Measurements from ENCODE around the gene CHRM1.
"Not testable (repeated sequence)": the region's sequence is repeated elsewhere in the genome, so short reads cannot be mapped to it uniquely, and the experiment has no call there.

CHRM1 gene

DNA sequence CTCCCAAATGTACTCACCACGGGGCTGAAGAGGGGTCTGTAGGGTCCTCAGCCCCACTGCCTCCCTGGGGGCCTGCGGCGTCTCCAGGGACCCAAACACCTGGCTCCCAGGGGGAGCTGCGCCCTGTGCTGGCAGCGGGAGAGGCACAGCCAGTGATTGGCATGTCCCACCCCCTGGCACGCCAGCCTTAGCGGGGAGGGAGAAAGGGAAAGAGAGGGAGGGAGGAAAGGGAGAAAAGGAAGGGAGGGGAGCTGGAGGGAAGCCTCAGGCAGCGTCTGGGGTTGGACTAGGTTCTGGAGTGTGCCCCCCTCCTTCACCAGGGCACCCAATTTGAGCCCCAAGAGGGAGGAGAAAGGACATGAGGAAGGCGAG is at the start of gene CHRM1:
CHRM1 (minus strand) TSS at position 163 of the 372 bp plus-strand sequence. CDS start 10,263 bp downstream, outside the sequence.
- DNase-seq (ENCODE audit: low read depth in 3 of 3) = no peak

- DNase-seq (ENCODE audit: low read depth in 3 of 3) = no peak
Observed at GRCh38 chr11:62965574-62965973, 44.4 kb upstream of the CHRM1 start.

GRCh38 chr11:62962391-62962790 is 41.2 kb upstream of the CHRM1 start:
- DNase-seq (ENCODE audit: low read depth in 3 of 3) = no peak

DNA sequence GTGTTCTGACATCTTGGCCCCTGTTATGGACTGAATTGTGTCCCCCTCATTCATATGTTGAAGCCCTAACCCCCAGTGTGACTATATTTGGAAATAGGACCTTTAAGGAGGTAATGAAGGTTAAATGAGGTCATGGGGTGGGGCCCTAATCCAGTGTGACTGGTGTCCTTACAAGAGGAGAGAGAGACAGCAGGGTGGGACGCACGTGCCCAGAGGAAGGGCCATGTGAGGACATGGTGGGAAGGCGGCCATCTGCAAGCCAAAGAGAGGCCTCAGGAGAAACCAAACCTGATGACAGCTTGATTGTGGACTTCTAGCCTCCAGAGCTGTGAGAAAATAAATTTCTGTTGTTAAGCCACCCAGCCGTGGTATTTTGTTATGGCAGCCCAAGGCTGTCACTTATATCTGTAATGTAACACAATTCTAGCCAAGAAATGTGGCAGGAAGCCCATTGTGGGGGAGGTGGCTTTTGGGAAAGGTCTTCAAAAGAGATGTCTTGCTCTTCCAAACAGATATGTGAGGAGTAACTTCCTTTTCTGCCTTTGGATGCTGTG is 39.9 kb upstream of the CHRM1 start:
- DNase-seq (ENCODE audit: low read depth in 3 of 3) = no peak

GRCh38 chr11:62959422-62959980 is 38.3 kb upstream of the CHRM1 start:
- no peak for DNase-seq (ENCODE audit: low read depth in 3 of 3)

DNA sequence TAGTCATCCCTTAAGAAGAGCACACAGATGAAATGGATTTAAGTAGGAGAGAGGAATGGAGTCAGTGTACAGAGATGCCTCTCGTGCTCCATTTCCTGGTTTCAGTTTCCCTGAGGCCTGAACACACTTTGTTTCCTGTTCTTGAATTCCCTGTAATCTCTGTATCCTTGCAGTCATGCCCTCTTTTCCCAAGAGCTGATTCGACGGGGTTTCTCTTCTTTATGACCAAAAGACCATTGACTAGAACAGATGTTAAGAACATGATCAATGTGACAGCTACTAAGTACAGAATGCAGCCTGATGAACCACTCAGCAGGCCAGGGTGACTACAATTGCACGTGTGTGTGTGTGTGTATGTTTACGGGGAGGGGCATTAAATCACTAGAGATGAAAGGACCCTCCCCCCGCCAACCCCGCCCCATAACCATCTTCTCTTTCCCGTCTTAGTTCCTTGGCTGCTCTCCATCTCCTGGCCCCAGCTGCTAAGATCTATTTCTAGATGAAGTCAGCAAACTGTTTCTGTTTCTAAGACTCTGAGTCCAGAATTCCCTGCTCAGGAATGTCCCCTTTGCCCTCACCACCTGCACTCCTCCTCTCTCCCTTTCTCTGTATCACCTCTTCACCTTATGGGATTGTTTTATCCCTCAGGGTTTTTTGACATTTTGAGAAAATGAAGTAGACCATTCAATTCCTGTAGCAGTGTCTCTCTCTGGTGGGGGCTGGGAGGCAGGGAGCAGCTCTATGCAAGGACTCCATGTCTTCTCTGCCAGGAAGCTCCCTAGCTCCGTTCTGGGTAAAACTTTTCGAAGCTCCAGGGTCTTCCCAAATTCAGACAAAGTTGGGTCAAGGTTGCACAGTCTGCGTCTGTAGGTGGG is 37.6 kb upstream of the CHRM1 start:
- no peak for DNase-seq (ENCODE audit: low read depth in 3 of 3)

- no peak for DNase-seq (ENCODE audit: low read depth in 3 of 3)
Observed at GRCh38 chr11:62957147-62957546, 36.0 kb upstream of the CHRM1 start.

- no peak for DNase-seq (ENCODE audit: low read depth in 3 of 3)
Observed at GRCh38 chr11:62954478-62954877, 33.3 kb upstream of the CHRM1 start.

GRCh38 chr11:62953811-62954210 is 32.6 kb upstream of the CHRM1 start:
- DNase-seq (ENCODE audit: low read depth in 3 of 3) = no peak

DNA sequence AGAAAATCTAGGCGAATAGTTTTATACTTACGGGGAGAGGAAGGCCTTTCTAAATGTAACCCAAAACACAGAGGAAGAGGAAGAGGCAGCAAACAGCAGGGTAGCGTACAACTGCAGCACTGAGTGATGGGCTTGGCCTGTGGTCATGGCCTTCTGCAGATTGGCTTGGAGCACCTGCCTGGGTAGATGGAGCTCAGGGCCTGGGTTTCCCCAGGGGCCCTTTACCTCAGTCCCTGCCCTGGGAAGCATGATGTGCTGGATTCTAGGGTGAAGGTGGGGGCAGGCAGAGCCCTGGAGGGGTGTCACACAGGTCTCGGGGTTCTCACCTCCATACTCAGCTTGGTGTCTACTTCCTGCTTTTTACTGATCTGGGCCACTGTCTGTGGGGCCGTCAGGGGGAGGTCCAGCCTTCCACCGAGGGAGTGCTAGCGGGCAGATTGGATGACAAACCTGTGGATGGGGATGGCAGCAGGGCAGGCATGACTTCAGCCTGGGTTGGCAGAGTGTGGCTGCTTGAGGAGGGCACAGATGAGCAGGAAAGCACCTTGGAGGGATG is 27.7 kb upstream of the CHRM1 start:
- DNase-seq (ENCODE audit: low read depth in 3 of 3) = no peak

DNA sequence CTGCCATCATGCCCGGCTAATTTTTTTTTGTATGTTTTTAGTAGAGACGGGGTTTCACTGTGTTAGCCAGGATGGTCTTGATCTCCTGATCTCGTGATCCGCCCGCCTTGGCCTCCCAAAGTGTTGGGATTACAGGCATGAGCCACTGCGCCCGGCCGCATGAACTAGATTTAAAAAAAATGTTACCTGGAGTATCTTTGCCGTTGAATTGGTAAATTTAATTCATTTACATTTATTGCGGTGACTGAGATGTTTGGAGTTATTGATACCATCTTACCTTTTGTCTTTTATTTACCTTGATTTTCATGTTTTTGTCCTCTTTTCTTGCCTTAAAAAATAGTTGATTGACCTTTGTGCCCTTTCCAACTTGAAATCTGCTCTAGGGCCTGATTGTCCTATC is 24.4 kb upstream of the CHRM1 start:
- not testable (repeated sequence) for DNase-seq (ENCODE audit: low read depth in 3 of 3)

DNA sequence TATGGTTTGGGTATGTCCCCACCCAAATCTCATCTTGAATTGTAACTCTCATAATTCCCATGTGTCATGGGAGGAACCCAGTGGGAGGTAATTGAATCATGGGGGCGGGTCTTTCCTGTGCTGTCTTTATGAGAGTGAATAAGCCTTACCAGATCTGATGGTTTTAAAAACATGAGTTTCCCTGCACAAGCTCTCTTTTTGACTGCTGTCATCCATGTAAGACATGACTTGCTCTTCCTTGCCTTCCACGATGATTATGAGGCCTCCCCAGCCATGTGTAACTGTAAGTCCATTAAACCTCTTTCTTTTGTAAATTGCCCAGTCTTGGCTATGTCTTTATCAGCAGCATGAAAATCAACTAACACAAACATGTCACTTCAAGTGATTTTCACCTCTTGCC is 16.4 kb upstream of the CHRM1 start:
- not testable (repeated sequence) for DNase-seq (ENCODE audit: low read depth in 3 of 3)

DNA sequence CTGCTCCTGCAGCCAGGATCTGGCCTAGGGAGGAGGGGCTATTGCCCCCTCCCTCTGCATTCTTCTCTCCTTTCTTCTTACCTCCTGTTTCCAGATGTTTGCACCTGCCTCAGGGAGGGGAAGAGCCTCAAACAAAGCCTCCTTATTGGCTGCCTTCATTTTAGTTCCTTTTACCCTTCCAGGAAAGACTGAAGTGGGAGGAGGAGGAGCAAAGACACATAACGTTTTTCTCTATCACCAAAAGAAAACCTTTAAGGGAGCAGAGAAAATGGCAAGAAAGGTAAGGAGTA is 13.3 kb upstream of the CHRM1 start:
- no peak for DNase-seq (ENCODE audit: low read depth in 3 of 3)

DNA sequence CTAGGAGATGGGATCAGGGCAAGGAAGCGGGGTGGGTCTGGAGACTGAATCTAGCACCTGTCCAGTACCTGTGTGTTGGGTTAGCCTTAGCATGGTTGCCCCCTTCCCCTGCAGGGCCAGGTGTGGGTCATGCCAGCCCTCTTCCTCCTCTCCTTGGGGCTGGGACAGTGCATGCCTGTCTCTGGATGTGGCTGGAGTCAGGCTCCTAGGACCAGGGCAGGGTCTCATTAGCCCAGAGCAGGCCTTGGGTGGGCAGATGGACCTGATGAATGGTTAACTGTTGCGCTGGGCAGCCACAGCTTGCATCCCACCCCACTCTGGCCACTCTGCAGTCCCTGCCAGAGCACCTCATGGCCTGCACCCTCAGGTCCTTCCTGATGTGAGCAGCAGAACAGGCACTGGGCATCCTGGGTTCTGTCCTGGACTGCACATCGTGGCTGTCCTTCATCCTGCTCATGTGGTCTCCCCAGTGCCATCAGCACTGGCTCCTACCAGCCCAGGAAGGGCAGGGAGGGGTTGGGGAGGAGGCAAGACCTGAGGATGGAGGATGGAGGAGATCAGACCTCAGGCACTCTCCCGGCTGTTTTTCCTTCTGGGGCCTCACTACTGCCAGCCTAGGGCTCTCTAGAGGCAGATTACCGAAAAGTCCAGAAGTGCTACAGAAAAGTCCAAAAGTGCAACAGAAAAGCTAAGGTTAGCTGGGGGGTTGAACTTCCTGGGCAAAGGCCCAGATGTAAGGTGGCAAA is 12.8 kb upstream of the CHRM1 start:
- DNase-seq (ENCODE audit: low read depth in 3 of 3) = no peak

- no peak for DNase-seq (ENCODE audit: low read depth in 3 of 3)
Observed at GRCh38 chr11:62933285-62933684, 12.1 kb upstream of the CHRM1 start.

DNA sequence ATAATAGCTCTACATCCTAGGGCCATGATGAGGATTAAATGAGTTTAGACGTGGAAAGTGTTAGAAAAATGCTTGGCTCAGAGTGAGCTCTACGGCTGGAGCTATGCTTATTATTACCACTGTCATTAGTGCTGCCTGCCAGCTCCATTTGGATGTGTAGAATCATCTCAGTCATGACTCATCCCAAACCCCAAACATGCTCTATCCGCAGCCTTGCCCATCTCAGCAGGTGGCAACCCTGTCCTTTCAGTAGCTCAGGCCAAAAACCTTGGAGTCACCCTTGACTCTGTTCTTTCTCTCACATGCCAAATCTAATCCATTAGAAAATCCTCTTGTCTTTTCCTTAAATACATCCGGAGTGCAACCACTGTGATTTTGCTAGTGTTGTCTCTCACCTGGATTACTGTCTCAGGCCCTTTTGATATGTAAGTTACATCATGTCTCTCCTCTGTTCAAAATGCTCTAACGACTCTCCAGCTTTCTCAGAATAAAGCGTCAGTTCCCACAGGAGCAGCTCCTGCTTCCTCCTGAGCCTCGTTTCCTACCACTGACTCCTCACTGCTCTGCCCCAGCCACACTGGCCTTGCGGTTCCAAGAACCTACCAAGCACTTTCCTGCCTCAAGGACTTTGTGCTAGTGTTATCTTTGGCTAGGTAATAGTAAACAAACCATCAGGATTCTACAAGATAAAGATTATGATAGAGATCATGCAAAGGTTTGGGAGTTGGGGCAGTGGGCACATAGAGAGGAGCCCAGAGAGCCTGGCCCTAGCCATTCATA is 10.5 kb upstream of the CHRM1 start:
- no peak for DNase-seq (ENCODE audit: low read depth in 3 of 3)

DNA sequence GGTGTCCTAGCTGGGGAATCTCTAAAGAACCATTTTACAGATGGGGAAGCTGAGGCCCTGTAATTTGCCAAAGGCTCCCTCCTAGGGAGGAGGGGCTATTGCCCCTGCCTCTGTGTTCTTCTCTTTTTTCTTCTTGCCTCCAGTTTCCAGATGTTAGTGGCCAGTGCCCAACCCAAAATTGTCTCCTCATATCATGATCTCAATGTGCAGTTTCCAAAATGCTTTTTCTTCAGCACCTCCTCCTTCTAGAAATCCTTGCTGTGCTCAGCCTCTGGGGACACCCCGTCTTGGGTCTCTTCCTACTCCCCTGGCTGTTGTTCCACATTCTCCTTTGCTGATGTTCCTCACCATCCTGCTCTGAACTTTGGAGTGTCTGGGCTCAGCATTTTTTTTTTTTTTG is 9.5 kb upstream of the CHRM1 start:
- DNase-seq (ENCODE audit: low read depth in 3 of 3) = no peak

DNA sequence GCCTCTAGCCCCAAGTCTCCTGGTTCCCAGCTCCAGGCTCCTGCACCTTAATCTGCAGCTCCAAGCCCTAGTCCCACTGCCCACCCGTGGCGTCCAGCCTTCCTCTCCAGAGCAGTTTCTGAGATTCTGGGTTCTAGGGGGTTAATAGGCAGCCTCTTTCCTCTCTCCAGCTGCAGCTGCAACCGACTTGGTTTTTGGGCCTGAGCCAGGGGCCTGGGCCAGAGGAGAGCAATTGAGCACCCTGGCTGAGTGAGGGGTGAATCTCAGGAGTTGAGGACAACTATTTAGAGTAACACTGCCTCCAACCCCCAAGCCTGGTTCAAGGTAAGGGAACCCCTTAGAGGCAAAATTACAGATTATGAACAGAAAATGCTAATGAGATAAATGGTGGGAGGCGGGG is 9.0 kb upstream of the CHRM1 start:
- no peak for DNase-seq (ENCODE audit: low read depth in 3 of 3)

GRCh38 chr11:62928011-62928410 is 6.8 kb upstream of the CHRM1 start:
- DNase-seq (ENCODE audit: low read depth in 3 of 3) = no peak

DNA sequence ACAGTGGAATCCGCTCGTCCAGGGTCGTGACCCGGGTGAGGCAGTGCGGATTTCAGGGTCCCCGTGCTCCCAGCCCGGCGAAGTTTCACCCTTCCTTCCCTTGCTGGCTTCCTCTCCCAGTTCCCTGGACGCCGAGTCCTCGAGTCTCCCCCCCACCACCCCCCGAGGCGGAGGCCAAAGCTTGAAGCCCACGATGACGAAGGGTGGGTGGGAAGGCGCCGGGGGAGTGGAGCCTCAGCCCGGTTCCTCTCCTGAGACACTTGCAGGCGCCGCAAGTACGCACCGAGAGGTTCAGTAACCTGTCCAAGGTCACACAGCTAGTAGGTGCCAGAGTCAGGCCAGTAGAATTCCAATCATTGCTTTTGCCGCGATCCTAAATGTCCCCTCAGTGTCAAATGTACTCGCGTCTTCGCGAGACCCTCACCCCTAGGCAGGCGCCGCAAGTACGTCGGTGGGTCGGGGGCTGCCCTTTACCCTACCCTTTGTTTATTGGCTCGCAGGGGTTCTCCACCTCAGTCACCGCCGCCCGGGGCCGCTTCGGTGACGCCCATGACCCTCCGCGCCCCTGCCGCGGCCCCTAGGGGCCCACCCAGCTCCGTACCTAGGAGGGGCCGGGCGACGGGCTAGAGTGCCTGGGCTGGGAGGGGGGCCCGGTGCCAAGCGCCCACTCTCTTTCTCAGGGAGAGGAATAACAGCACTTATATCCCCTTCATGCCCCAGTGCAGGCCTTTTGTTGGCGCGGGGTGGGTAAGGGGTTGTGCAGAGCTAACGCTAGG is 5.7 kb upstream of the CHRM1 start:
- no peak for DNase-seq (ENCODE audit: low read depth in 3 of 3)
